ENCODE data around the gene TOMM20. TPM values are rescaled to one million over a fixed set of nuclear protein-coding genes. Genes with fewer than 3 reads are reported as not detected.

The TOMM20 gene
- polyA plus RNA-seq, 2 donors, result 43.4 to 61.1 TPM

Other genes with a start within 250 kb of the TOMM20 start
- 10 to 100 TPM; 57.4 to 86.1 TPM for gene RBM34, start 32.4 kb upstream of the TOMM20 start, polyA plus RNA-seq
- 10 to 100 TPM in 1 of 2 donors, 1 to 10 TPM in 1; 7.0 to 12.3 TPM for gene ARID4B, start 199.3 kb upstream of the TOMM20 start, polyA plus RNA-seq
- 10 to 100 TPM; 14.8 to 19.6 TPM for gene GGPS1, start 199.7 kb upstream of the TOMM20 start, polyA plus RNA-seq
- gene TBCE, start 238.6 kb upstream of the TOMM20 start, polyA plus RNA-seq, result 10 to 100 TPM; 14.4 to 25.9 TPM

Measured in esophagus (tissue), 2 donors.